Measurements from ENCODE around the gene GTF2IRD1.

GRCh38 chr7:74418538-74418937 is 35.2 kb upstream of the GTF2IRD1 start:
- TF ChIP-seq CTCF (conservative IDR thresholded peaks at IDR 0.05 in 1 of 2, IDR thresholded peaks at IDR 0.05 in 1 of 2; ENCODE audit: extremely low read depth in 1 of 2, insufficient read depth in 1 of 2, low read depth in 1 of 2, low read length in 2 of 2) = no peak
- TF ChIP-seq EZH2 (IDR thresholded peaks at IDR 0.05; ENCODE audit: borderline replicate concordance, low read length) = no peak

All from mammary epithelial cell (primary cell).